Endothelial cell of umbilical vein (primary cell): ENCODE results near the gene RDX.

ENCODE experiments used
- CTCF ChIP-seq, 2 donors: IDR thresholded peaks; 1 replicate in 1 of 2; 2 replicates in 1 of 2; pipeline ENCODE4 v1.5.1; 2011; ENCODE audit warnings: low read length in 2 of 2, mild to moderate bottlenecking in 2 of 2, moderate library complexity in 2 of 2, control low read depth in 1 of 2, inconsistent platforms in 1 of 2, low read depth in 1 of 2; ENCODE audit not compliant: insufficient read depth in 1 of 2; ENCODE audit errors: extremely low read depth in 1 of 2
- EZH2 ChIP-seq: IDR thresholded peaks from 2 replicates; pipeline ENCODE4 v1.6.1; 2012; ENCODE audit warnings: borderline replicate concordance, low read depth, mild to moderate bottlenecking, moderate library complexity, low read length, inconsistent platforms; ENCODE audit not compliant: severe bottlenecking
- FOS ChIP-seq: IDR thresholded peaks from 2 replicates; pipeline ENCODE4 v1.6.1; 2011; ENCODE audit warnings: mild to moderate bottlenecking, low read length, moderate library complexity, borderline replicate concordance; ENCODE audit not compliant: insufficient read depth
- JUN ChIP-seq: IDR thresholded peaks from 2 replicates; pipeline ENCODE4 v1.6.1; 2011; ENCODE audit warnings: borderline replicate concordance, low read depth; ENCODE audit not compliant: insufficient read length, insufficient read depth
- MAX ChIP-seq: IDR thresholded peaks from 2 replicates; pipeline ENCODE4 v1.6.1; 2011; ENCODE audit not compliant: insufficient read depth, insufficient read length
- POLR2A ChIP-seq: IDR thresholded peaks from 2 replicates; pipeline ENCODE4 v1.6.1; 2012; ENCODE audit warnings: low read depth, mild to moderate bottlenecking, control low read depth, low read length
- POLR2AphosphoS5 ChIP-seq: IDR thresholded peaks from 2 replicates; pipeline ENCODE4 v1.6.1; 2012; ENCODE audit warnings: low read depth, mild to moderate bottlenecking, control low read depth, low read length, moderate library complexity; ENCODE audit not compliant: insufficient read depth

GRCh38 chr11:110185599-110185998 is 110.8 kb downstream of the RDX start:
- TF ChIP-seq CTCF (IDR thresholded peaks at IDR 0.05; ENCODE audit: extremely low read depth in 1 of 2, insufficient read depth in 1 of 2, low read depth in 1 of 2, low read length in 2 of 2) (no peak), POLR2A (no peak), EZH2 (no peak), MAX (no peak), POLR2AphosphoS5 (no peak), JUN (no peak), FOS (no peak)
